HG02678 (cell line): ENCODE results near the gene ADGRL1.

Experiments
- ATAC-seq: cut with Tn5 transposase; IDR thresholded peaks from one replicate; pipeline ENCODE4 v1.9.1; 2021; ENCODE audit warnings: mild to moderate bottlenecking, moderate library complexity; ENCODE audit not compliant: unreplicated experiment

Gene ADGRL1

DNA sequence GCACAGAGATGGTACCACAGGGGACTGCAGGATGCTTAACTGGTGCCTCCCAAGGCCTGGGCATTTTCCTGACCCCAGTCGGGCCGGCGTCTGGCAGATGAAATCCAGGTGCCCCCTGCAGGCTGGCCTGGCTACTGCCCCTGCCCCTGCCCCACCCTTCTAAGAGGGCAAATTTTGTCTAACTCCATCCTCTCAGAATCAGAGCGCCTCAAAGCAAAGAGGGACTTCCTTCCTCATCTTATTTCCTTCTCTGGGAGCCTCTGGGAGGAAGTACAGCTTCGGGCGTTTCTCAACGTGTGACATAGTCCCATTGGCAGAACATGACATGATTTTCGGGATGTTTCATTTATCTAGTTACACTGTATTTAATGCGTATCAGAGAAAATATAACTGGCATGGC, 91.1 kb downstream of the ADGRL1 start:
- no peak for ATAC-seq

DNA sequence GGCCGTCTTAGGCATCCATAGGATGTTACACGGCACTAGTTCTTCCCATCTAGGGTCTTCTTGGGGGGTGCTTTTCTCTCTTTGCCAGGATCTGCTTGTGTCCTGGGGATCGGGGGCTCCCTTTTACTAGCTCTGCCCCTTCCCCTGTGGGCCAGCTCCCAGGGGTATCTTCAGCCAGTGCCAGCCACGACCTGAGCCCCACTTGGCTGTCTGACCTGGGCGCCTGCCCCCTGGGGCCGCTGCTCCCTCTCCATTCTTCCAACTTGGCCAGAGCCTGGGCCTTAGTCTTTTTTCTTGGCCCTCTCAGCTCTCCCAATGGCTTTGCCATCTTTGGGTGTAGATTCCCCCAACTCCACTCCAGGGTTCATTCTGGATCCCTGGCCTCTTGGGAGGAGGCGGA, 91.5 kb downstream of the ADGRL1 start:
- ATAC-seq, result no peak

DNA sequence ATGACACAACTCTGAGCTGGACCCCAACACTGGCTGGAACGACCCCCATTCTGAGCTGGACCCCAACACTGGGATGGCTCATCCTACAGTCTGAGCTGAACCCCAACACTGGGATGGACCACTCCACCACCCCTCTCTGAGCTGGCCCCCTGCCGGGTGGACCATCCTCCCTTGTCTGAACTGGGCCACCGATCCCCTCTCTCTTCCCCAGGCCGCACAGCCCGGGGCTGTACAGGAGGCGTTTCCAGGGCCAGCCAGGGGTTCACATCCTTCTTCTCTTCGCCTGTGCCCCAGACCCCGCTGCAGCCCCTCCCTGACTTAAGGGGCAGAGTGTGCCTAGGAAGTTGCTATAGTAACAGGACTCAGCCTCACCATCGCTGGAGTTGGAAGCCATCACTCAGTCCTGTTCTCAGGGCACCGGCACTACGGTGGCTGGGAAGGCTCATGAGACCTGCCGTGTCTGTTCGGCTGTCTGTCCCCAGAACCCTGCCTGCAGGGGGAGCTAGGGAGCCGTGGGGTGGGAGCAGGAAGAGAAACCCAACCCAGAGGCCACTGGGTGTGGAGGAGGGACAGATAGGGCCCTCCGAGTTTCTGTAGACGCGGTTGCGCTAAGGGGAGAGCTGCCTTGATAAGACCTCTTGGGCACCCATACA, 92.1 kb downstream of the ADGRL1 start:
- ATAC-seq, result no peak

DNA sequence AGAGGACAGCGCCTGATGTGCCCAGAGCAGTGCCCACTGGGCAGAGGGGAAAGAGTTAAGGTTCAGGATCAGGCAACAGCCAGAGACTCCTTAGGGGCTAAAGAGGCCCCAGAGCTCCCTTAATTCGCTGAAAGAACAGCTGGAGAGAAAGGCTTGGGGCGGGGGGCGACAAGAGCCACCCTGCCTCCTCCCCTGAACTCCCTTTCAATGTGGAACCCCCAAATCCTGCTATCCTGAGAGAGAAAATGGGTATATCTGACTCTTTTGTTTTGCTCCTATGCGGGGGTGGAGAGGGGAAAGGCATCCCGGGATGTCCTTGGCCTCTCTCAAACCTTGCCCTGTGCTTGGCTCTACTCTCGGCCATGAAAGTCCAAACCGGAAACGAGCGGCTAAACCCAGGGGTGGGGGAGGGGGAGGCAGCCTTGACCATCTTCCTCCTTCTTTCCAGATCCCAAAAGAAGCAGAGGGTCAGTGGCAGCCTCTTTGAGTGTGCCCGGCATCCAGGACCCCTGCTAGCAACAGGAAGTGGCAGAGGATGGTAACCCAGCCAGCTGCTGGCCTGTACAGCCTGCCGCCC, 93.1 kb downstream of the ADGRL1 start:
- ATAC-seq, result no peak

DNA sequence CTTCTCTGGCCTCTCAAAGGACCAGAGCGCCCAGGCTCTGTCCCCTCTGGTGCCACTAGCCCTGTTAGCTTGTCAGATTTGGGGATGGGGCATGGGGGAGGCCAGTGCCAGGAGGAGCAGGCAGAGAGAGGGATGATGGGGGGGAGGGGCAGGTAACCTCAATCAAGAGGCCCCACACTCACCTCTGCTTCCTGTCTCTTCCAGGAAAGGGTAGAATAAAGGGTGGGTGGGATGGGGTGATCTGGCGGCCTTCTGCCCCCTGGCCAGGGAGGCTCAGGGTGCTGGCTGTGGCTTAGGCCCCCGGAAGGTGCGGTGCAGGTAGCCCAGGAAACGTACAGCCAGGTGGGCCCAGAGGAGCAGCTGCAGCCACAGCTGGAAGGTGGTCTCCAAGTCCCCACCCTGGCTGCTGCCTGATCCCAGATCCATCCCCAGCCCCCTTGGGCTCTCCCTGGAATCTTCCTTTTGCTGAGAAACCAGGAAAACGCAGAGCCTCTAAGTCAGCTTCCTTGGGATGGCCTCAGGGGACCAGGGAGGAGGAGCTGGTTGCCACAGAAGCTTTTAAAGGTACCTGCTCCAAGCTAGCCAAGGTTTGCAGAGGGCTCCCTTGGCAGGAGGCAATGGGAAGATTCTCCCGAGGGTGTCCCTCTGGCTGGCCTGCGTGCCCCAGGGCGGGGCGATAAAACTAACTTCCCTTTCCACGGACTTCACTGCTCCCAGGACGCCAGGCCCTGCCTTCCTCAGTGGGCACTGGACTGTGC, 93.7 kb downstream of the ADGRL1 start:
- no peak for ATAC-seq

DNA sequence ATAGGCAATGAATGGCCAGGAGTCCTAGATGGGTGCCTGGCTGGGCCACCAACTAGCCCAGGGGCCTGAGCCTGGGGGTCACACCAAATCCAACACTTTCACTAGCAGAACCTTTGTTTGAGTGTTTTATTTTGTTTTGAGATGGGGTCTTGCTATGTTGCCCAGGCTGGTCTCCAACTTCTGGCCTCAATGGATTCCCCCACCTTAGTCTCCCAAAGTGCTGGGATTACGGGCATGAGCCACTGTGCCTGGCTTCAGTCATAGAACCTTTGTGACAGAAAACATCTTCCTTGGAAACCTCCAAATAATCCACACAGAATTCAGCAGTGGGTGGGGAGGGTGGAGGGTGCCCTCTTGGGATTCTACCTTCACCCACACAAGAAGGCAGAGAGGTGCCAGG, 94.5 kb downstream of the ADGRL1 start:
- no peak for ATAC-seq

DNA sequence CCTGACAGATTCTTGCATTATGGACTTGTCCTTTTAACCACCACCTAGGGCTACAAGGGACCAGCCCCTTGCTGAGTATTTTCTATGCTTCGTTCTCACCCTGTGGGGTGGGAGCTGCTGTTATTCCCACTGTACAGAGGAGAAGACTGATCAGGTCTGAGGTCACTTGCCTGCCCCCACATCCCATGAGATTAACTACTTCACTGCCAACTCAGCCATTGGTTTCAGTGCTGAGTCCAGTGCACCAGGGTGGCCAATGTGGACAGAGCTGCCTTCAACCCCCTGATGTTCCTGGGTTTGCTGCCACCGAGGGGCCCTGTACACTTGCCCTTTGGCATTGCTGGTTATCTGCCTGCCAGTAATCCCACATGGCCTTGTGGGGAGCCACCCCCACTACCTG, 95.3 kb downstream of the ADGRL1 start:
- no peak for ATAC-seq

DNA sequence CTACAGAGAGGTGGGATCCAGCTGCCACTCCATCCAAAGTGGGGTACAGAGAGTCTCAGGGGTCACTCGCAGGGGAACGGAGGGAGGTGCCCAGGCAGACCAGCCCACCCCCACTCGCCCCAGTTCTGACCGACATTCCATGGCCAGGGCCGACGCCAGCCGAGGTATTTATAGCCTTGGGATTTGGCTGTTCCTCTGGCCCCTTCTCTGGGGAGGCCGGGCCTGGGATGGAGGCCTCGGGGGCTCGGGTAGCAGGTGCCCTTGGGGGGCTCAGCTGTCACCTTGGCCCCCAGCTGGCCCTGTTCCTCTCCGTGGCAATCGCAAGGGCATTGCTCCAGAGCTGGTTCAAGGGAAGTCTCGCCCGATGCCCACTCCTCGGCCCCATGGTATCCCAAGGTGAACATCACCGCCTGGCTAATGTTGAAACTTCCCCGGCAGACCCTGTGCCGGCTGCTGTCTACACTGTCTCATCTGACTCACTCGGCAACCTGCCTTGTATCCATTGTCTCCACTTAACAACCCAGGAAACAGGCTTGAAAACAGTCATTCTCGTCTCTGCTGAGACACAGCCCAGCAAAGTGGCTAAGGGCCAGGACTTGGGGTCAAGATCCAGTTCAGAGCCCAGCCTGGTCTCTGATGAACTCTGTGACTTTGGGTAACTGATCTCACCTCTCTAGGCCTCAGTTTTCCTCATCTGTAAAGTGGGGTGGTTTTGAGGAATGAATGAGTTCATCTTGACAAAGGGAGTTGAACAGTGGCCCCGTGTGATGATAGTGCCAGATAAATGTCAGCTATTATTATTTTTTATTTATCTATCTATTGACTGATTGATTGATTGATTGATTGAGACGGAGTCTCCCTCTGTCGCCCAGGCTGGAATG, 98.1 kb downstream of the ADGRL1 start:
- no peak for ATAC-seq

DNA sequence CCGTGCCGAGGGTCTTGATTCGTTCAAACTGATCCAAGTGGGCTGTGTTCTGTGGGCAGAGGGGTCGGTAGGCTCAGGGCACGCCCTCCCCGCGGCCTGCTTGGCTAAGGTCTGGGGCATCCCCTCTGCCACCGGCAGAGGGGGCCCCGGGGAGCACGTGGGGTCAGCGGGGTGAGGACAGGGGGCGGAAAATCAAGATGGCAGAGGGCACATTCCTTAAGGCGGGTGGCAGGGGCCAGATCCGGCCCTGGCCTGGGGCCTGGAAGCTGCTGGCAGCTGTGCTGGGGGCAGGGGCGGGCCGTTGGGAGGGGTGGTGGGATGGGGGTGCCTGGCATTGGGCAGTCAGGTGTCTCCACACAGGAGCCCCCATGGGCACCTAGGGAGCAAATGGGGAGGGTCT, 99.1 kb downstream of the ADGRL1 start:
- ATAC-seq, result no peak

DNA sequence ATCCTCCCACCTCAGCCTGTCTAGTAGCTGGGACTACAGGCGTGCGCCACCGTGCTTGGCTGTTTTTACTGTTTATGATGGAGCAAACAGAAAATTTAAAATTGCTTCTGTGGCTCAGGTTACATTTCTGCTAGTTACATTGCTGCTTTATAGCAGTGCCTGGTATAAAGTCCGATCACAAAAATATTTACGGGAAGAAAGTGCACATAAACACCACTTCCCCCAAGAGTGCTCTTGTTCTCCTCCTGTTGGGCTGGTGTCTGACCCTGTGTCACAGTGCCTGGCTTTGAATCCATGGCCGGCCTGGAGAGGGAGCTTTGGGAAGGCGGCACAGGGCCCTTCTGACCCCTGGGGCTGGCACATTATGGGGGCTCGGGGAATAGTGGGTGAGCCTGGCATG, 100.3 kb downstream of the ADGRL1 start:
- no peak for ATAC-seq

DNA sequence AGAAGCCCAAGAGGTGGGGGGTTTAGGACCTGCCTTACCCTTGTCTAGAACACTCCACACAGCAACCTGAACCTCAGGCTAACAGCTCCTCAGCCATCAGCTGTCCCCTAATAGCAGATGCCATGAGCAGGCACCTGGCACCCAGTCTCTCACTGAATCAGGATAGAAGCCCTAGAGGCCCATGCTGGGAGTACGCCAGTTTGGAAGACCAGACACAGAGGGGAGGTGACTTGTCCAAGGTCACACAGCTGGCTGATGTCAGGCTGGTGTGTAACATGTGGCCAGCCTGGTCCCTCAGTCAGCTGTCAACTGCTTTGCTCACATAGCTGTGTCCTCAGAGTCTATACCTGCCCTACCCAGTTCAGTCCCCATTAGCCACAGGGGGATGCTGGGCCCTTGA, 102.7 kb downstream of the ADGRL1 start:
- no peak for ATAC-seq

DNA sequence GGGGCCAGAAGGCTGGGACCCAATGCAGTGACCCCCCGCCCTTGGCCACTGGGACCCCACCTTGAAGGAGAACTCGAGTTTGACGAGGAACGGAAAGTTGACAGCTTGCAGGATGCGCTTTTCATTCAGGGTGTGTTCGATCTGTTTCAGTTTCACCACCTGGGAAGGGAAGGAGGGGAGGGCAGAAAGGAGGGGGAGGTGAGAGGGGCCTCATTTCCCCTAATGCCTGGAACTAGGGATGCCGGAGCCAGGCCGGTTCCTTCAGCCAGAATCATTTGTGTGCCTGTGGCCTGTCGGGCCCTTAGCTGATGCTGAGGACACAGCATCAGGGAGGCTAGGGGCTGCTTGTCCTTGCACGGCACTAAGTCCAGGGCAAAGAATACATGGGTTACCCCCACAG, 103.2 kb downstream of the ADGRL1 start:
- no peak for ATAC-seq

DNA sequence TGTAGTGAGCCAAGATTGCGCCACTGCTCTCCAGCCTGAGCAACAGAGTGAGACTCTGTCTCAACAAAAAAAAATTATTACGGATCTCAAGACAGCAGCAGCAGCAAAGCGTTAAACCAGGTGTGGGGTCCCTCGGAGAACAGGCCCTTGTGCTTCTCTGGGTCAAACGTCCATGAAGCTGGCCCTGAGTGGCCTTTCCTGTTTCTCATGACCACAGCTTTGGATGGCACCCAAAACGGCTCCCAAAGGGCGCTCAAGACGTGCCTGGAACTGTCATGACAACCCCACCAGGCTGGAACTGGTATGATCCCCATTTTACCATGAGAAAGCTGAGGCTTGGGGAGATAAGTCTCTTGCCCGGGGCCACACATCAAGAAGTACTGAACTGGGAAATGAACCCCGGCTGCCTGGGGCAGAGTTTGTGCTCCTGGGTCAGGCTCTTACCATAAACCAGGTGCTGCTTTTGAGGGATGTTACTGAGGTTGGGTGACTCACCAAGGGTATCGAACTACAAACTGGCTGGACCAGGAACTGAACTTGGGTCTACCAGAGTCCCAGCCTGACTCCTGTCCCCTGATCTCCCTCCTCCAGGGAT, 103.8 kb downstream of the ADGRL1 start:
- ATAC-seq, result no peak

DNA sequence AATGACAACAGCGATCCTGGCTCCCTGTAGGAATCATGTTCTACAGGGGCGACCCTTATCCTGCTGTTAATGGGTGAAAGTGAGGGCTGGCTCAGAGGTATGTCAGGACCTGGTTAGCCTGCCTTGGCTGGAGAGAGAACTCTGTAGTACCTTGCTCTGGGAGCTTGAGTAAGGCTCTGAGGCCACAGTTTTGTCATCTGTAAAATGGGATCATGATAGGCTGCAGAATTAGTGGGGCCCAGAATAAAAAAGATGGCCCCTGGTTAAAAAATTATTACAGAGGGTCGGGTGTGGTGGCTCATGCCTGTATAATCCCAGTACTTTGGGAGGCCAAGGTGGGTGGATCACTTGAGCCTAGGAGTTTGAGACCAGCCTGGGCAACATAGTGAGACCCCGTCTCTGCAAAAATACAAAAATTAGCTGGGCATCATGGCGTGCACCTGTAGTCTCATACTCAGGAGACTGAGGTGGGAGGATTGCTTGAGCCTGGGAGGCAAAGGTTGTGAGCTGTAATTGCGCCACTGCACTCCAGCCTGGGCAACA, 104.9 kb downstream of the ADGRL1 start:
- ATAC-seq, result no peak
